ENCODE results near the gene STOML1.

DNA sequence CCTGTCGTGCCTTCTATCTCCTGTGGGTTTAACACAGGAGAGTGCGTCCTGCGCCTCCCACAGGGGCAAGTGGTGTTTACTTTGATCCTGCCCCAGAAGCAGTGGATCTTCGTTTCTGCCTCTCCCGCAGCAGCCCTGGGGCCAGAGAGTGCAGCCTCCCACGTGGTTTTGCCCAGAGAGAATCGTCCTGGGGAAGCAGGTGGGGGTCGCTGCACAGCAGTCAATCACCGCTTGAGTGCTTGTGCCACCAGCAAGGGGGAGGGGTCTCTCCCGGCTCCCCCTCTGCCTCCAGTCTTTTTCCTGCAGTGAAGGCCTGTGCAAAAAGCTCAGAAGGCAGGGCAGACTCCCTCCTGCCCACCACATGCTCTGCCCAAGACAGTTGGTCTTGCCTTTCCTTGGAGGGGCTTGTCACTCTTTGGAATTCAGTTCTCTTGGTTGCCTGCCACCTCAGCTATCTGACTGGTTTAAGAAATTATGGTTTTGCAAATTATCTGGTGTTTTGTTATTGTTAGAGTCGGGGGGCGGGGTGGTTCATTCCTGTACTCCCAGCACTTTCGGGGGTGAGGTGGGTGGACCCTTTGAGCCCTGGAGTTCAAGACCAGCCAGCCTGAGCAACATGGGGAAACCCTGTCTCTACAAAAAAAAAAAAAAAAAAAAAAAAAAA, 26.9 kb downstream of the STOML1 start:
- TF ChIP-seq POLR2A (IDR thresholded peaks at IDR 0.05) (no peak), CTCF (IDR thresholded peaks at IDR 0.05) (peak in 2 of 5 experiments; percentile 9 to 32)
